SU-DHL-6 (cell line): ENCODE results near the gene HEY2.

Experiments used
- CTCF ChIP-seq: fragments of 200-600 bp; sonication (generic); IDR thresholded peaks from one replicate; pipeline ENCODE4 v1.5.1; 2017; ENCODE audit warnings: antibody characterized with exemption, mild to moderate bottlenecking, low read length, moderate library complexity; ENCODE audit not compliant: insufficient read depth, poor library complexity, severe bottlenecking
- EZH2phosphoT487 ChIP-seq: fragments of 200-600 bp; sonication (generic), shearing (Covaris generic); conservative IDR thresholded peaks from 2 replicates; pipeline ENCODE4 v1.6.1; 2018; ENCODE audit warnings: mild to moderate bottlenecking, antibody characterized with exemption, low read length, moderate library complexity, mixed read lengths

- no peak for TF ChIP-seq CTCF
- no peak for TF ChIP-seq EZH2phosphoT487
Measured at GRCh38 chr6:125773387-125774341, 24.2 kb downstream of the HEY2 start.
